Measurements from ENCODE around the gene MYRIP. TPM values are rescaled to one million over a fixed set of nuclear protein-coding genes. Genes with fewer than 3 reads are reported as not detected.
"Not testable (repeated sequence)": the region's sequence is repeated elsewhere in the genome, so short reads cannot be mapped to it uniquely, and the experiment has no call there.

The MYRIP gene
- polyA plus RNA-seq, 1 experiment = 0.06 TPM

- TF ChIP-seq CTCF (IDR thresholded peaks at IDR 0.05; ENCODE audit: insufficient read depth, low read depth, low read length) = no peak
- CTCF ChIA-PET = no interaction called here
- H3K36me3 ChIP-seq (ENCODE audit: control insufficient read depth, insufficient read depth, low read length) = no peaks in the 10 kb centered on the region
- POLR2A ChIA-PET = no interaction called here
- no peaks in the 10 kb centered on the region for H3K27me3 ChIP-seq (ENCODE audit: control insufficient read depth, insufficient read depth, low read length)
- H3K4me3 ChIP-seq (ENCODE audit: low read depth, low read length) = no peak overlapping the region
- DNase-seq (ENCODE audit: low read depth) = no peak
These were observed 43.0 kb upstream of the MYRIP start for GRCh38 chr3:39766433-39766832.

- CTCF ChIA-PET, POLR2A ChIA-PET: not testable (repeated sequence)
These were observed 42.5 kb upstream of the MYRIP start for GRCh38 chr3:39766909-39767308.

GRCh38 chr3:39778168-39778567, 31.2 kb upstream of the MYRIP start:
- H3K27me3 ChIP-seq (ENCODE audit: control insufficient read depth, insufficient read depth, low read length); POLR2A ChIA-PET; H3K36me3 ChIP-seq (ENCODE audit: control insufficient read depth, insufficient read depth, low read length); DNase-seq (ENCODE audit: low read depth); CTCF ChIA-PET; H3K4me3 ChIP-seq (ENCODE audit: low read depth, low read length): not testable (repeated sequence)

More at GRCh38 chr3:39766909-39767308, 42.5 kb upstream of the MYRIP start:
- not testable (repeated sequence) for DNase-seq (ENCODE audit: low read depth); H3K4me3 ChIP-seq (ENCODE audit: low read depth, low read length); H3K36me3 ChIP-seq (ENCODE audit: control insufficient read depth, insufficient read depth, low read length); H3K27me3 ChIP-seq (ENCODE audit: control insufficient read depth, insufficient read depth, low read length)

GRCh38 chr3:39779511-39780230, 29.7 kb upstream of the MYRIP start:
- DNase-seq (ENCODE audit: low read depth) = no peak
- Histone ChIP-seq H3K4me3 (ENCODE audit: low read depth, low read length) (no peak overlapping the region), H3K36me3 (ENCODE audit: control insufficient read depth, insufficient read depth, low read length) (no peaks in the 10 kb centered on the region), H3K27me3 (ENCODE audit: control insufficient read depth, insufficient read depth, low read length) (peaks cover 3% of the 10 kb centered on the region; the same call in 1 of the 2 replicates)
- no peak for TF ChIP-seq CTCF (IDR thresholded peaks at IDR 0.05; ENCODE audit: insufficient read depth, low read depth, low read length)
- ChIA-PET CTCF (no interaction called here), POLR2A (no interaction called here)

GRCh38 chr3:39780352-39780751, 29.1 kb upstream of the MYRIP start:
- DNase-seq (ENCODE audit: low read depth) = no peak
- Histone ChIP-seq H3K4me3 (ENCODE audit: low read depth, low read length) (no peak overlapping the region), H3K36me3 (ENCODE audit: control insufficient read depth, insufficient read depth, low read length) (no peaks in the 10 kb centered on the region), H3K27me3 (ENCODE audit: control insufficient read depth, insufficient read depth, low read length) (peaks cover 3% of the 10 kb centered on the region; the same call in 1 of the 2 replicates)
- ChIA-PET CTCF (interaction anchor here (1.5 kb wide), 1 partner anchor 10 kb away, joined by 3 read pairs; no protein-coding TSS in a partner anchor), POLR2A (no interaction called here)
- no peak for TF ChIP-seq CTCF (IDR thresholded peaks at IDR 0.05; ENCODE audit: insufficient read depth, low read depth, low read length)

GRCh38 chr3:39781025-39781424, 28.4 kb upstream of the MYRIP start:
- Histone ChIP-seq H3K36me3 (ENCODE audit: control insufficient read depth, insufficient read depth, low read length) (no peaks in the 10 kb centered on the region), H3K27me3 (ENCODE audit: control insufficient read depth, insufficient read depth, low read length) (peaks cover 3% of the 10 kb centered on the region; the same call in 1 of the 2 replicates), H3K4me3 (ENCODE audit: low read depth, low read length) (no peak overlapping the region)
- no peak for TF ChIP-seq CTCF (IDR thresholded peaks at IDR 0.05; ENCODE audit: insufficient read depth, low read depth, low read length)
- DNase-seq (ENCODE audit: low read depth) = no peak
- ChIA-PET POLR2A (no interaction called here), CTCF (interaction anchor here (0.5 to 1.5 kb wide), 2 partner anchors 10 to 40 kb away, joined by 3 read pairs; no protein-coding TSS in a partner anchor)

Measured in BJ (cell line).